Stimulated activated CD8-positive, alpha-beta memory T cell treated with anti-CD3 and anti-CD28 coated beads, Interleukin-15, amount 100 ng/mL, for 24 hours (primary cell): ENCODE measurements around the gene JAK1.
"Not testable (repeated sequence)": the region's sequence is repeated elsewhere in the genome, so short reads cannot be mapped to it uniquely, and the experiment has no call there.

Experiments
- DNase-seq: peaks from one replicate; pipeline ENCODE4 v3.0.0-alpha.2; 2020; ENCODE audit warnings: low read depth

JAK1 gene

GRCh38 chr1:64839732-64840405 is 126.5 kb downstream of the JAK1 start:
- DNase-seq: no peak

- DNase-seq: no peak
These were observed 127.1 kb downstream of the JAK1 start for GRCh38 chr1:64839261-64839660.

GRCh38 chr1:64838486-64838885 is 127.9 kb downstream of the JAK1 start:
- DNase-seq: no peak

DNA sequence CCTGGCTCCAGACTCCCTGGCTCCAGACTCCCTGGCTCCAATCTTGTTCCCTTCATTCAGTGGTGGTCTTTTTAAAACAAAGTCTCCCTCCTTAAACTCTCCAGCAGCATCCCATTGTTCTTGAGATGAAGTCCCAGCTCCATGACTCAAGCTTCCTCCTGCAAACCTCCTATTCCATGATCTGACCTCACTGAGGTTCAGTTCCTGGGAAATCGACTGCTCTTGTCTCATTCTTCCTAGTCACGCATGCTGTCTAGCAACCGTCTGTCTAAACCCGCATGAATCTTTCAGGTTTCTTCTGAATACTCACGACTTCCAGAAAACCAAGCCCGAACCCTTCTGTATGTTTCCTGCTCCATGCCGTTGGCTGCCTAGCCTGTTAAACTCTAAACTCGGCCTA is 129.5 kb downstream of the JAK1 start:
- DNase-seq: no peak

DNA sequence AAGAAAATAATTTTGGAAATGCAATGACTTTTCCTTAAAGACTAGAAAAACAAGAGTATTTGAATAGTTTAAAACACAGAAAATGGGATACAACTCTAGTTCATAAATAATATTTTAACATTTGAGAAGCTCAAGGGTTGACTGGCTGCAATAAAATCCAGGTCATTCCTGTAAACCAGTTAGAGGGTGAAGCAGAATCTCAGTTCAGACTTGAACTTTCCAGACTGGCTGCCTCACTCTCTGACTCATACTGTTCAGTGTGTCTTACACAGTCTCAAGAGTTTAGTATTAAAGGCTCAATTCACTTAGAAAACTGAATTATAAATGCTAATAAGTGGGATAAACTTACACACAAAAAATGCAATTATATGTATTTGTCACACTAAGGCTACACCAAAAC is 131.6 kb downstream of the JAK1 start:
- DNase-seq: no peak

DNA sequence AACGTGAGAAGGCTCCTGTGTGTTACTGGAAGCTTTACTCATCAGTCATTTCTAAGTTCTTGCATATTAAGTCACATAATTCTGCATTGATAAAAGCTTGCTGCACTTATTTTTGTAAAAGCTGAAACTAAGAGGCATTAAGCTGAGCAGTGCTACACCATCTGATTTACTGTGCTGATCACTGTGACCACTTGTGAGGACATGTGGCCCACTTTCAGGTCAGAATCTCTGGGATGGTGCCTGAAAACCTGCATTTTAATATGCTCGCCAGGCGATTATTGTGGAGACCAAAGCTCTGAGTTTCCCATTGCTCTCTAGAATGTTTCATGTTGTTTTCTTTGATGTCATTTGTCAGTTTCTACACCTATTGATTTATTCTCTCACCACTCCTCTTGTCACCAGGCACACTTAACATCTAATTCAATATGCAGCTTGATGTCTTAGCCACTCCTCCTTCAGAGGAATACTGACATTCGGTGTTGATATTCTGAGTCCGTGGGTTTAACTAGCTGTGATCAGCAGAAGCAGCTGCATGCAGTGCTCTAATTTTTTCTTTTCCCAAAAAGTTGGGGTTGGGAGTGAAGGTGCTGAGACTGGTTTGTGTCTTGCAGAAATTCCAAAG is 136.2 kb downstream of the JAK1 start:
- DNase-seq: no peak

DNA sequence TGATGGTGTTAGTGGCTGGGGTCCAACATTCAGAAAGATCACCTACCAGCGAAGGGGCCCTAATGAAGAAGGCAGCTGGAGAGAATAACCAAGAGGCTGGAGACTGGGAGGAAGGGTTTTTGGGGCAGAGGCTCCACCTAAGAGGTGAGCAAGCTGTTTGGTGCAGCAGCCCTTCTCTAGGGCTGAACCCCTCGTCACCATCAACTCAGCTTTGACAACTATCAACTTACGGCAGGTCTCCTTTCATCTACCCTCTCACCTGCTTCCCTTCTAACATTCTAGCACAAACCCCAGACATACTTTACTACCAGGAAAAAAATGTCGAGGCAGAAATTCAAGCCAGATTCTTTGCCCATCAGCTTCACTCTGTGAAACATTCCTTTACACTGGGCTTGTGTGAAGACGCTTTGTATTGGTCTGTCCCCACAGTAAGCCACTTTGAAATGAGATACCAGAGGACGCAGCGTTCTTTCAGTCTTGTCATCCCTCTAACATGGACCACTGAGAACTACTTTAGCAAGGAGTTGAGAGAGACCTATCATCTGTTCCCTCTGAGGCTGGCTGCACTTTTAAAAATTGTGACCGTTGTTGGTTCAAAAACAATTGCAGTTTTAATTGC is 136.8 kb downstream of the JAK1 start:
- DNase-seq: no peak

- DNase-seq: no peak
These were observed 137.5 kb downstream of the JAK1 start for GRCh38 chr1:64828829-64829228.

GRCh38 chr1:64826991-64827390 is 139.4 kb downstream of the JAK1 start:
- DNase-seq: no peak

GRCh38 chr1:64823691-64824476 is 142.5 kb downstream of the JAK1 start:
- DNase-seq: no peak

DNA sequence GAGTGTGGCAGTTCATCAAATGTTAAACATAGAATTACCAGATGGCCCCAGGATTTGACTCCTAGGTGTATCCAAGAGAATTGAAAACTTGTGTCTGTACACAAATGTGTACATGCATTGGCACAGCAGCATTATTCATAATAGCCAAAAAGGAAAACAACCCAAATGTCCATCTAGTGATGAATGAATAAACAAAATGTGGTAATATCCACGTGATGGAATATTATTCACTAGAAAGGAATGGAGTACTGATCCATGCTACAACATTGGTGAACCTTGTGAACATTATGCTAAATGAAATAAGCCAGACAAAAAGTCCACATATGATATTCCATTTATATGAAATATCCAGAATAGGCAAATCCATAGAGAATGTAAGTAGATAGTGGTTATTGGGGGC is 143.7 kb downstream of the JAK1 start:
- DNase-seq: no peak

DNA sequence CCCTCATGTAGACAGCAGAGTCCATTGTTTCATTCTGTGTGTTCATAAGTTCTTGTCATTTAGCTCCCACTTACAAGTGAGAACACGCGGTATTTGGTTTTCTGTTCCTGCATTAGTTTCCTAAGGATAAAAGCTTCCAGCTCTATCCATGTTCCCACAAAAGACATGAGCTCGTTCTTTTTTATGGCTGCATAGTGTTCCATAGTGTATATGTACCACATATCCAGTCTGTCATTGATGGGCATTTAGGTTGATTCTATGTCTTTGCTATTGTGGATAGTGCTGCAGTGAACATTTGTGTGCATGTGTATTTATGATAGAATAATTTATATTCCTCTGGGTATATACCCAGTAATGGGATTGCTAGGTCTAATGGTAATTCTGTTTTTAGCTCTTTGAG is 145.8 kb downstream of the JAK1 start:
- DNase-seq: not testable (repeated sequence)

GRCh38 chr1:64817364-64817763 is 149.0 kb downstream of the JAK1 start:
- DNase-seq: not testable (repeated sequence)

- no peak for DNase-seq
These were observed 151.9 kb downstream of the JAK1 start for GRCh38 chr1:64814427-64814826.

DNA sequence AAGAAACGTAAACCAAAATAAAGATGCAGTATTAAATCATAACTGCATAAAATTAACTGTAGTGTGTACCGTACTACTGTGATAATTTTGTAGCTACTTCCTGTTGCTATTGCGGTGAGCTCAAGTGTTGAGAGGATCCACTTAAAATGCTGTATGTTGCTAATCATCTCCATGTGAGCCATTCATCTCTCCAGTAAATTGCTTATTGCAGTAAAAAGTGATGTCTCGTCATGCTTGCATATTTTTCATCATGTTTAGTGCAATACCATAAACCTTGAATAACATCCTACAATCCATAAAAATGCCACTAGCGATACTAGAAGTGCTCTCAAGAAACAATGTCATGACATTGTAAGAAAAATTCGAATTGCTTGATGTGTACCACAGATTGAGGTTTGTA is 155.2 kb downstream of the JAK1 start:
- DNase-seq: no peak

DNA sequence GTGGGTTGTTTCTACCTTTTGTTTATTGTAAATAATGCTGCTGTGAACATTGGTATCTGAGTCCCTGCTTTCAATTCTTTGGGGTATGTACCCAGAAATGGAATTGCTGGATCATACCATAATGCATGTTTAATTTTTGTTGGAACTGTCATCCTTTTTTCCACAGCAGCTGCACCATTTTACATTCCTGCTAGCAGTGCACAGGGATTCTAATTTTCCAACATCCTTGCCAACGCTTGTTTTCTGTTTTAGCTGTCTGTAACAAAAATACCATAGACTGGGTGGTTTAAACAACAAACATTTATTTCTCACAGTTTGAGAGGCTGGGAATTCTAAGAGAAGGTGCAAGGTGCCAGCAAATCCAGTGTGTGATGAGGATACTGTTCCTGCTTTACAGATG is 156.3 kb downstream of the JAK1 start:
- no peak for DNase-seq

- DNase-seq: no peak
These were observed 157.0 kb downstream of the JAK1 start for GRCh38 chr1:64809309-64809708.

DNA sequence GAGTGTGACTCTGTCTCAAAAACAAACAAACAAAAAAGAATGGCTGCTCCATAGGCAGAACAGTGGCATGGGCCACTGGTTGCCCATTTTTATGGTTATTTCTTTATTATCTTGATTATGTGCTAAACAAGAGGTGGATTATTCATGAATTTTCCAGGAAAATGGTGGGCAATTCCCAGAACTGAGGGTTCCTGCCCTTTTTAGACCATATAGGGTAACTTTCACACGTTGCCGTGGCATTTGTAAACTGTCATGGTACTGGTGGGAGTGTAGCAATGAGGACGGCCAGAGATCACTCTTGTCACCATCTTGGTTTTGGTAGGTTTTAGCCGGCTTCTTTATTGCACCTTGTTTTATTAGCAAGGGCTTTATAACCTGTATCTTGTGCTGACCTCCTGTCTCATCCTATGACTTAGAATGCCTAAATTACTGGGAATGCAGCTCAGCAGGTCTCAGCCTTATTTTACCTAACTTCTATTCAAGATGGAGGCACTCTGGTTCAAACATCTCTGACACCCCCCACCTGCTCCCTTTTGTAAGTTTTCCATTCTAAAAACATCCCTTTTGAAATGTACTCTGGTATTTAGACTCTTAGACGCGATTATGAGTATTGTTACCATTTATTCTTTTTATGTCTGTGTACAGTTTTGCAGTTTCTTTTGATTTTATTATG is 164.4 kb downstream of the JAK1 start:
- no peak for DNase-seq

- DNase-seq: no peak
These were observed 167.5 kb downstream of the JAK1 start for GRCh38 chr1:64798872-64799271.

GRCh38 chr1:64790832-64791487 is 175.4 kb downstream of the JAK1 start:
- DNase-seq: no peak
